OCI-LY1 (cell line): Measurements from ENCODE around the gene DEGS2.

Experiments used
- H2AFZ ChIP-seq: fragments of 200-600 bp; sonication (generic), shearing (Covaris generic); 2 replicates; pipeline ENCODE4 v1.6.0; 2014; ENCODE audit warnings: antibody characterized with exemption, mild to moderate bottlenecking, low read length
- H3F3A ChIP-seq: fragments of 200-600 bp; sonication (generic), shearing (Covaris generic); 2 replicates; pipeline ENCODE4 v1.6.0; 2014; ENCODE audit warnings: mild to moderate bottlenecking, antibody characterized with exemption, low read length, moderate library complexity; ENCODE audit not compliant: insufficient read depth
- H3K27ac ChIP-seq: fragments of 200-600 bp; sonication (generic); 2 replicates; pipeline ENCODE4 v1.5.1; 2014; ENCODE audit warnings: low read length, mixed run types, mild to moderate bottlenecking, low read depth; ENCODE audit not compliant: poor library complexity, severe bottlenecking
- H3K27me3 ChIP-seq: fragments of 200-600 bp; sonication (generic); 2 replicates; pipeline ENCODE4 v1.6.0; 2014; ENCODE audit warnings: antibody characterized with exemption, mild to moderate bottlenecking, low read length, moderate library complexity; ENCODE audit not compliant: insufficient read depth
- H3K36me3 ChIP-seq: fragments of 200-600 bp; sonication (generic); 2 replicates; pipeline ENCODE4 v1.6.1; 2014; ENCODE audit warnings: mild to moderate bottlenecking, antibody characterized with exemption, low read length, moderate library complexity, mixed read lengths; ENCODE audit not compliant: insufficient read depth
- H3K4me1 ChIP-seq: fragments of 200-600 bp; sonication (generic); 2 replicates; pipeline ENCODE4 v1.5.1; 2014; ENCODE audit warnings: mild to moderate bottlenecking, low read length, moderate library complexity; ENCODE audit not compliant: insufficient read depth, severe bottlenecking
- H3K4me2 ChIP-seq: fragments of 200-600 bp; sonication (generic), shearing (Covaris generic); 2 replicates; pipeline ENCODE4 v1.6.1; 2014; ENCODE audit warnings: low read length
- H3K4me3 ChIP-seq: fragments of 200-600 bp; sonication (generic); 2 replicates; pipeline ENCODE4 v1.5.1; 2014; ENCODE audit warnings: low read length, low read depth, mild to moderate bottlenecking, mixed read lengths; ENCODE audit not compliant: poor library complexity, severe bottlenecking
- H3K79me2 ChIP-seq: fragments of 200-600 bp; shearing (Covaris generic); 2 replicates; pipeline ENCODE4 v1.6.1; 2016; ENCODE audit warnings: mixed run types, low read length, mixed read lengths; ENCODE audit not compliant: insufficient read depth
- H3K9ac ChIP-seq: fragments of 200-600 bp; sonication (generic), shearing (Covaris generic); 2 replicates; pipeline ENCODE4 v1.6.1; 2014; ENCODE audit warnings: mild to moderate bottlenecking, low read length, mixed read lengths
- H3K9me2 ChIP-seq: fragments of 200-600 bp; sonication (generic), shearing (Covaris generic); 2 replicates; pipeline ENCODE4 v1.6.1; 2014; ENCODE audit warnings: low read depth, mild to moderate bottlenecking, low read length, mixed read lengths
- H3K9me3 ChIP-seq: fragments of 200-600 bp; shearing (Covaris generic); 2 replicates; pipeline ENCODE4 v1.6.1; 2014; ENCODE audit warnings: low read length, mixed read lengths
- H4K20me1 ChIP-seq: fragments of 200-600 bp; sonication (generic), shearing (Covaris generic); 2 replicates; pipeline ENCODE4 v1.6.0; 2016; ENCODE audit warnings: mild to moderate bottlenecking, low read length; ENCODE audit not compliant: insufficient read depth
- EZH2 ChIP-seq: fragments of 200-600 bp; sonication (generic), shearing (Covaris generic); IDR thresholded peaks from 2 replicates; pipeline ENCODE4 v1.8.0; 2017; ENCODE audit warnings: borderline replicate concordance, mixed run types, mild to moderate bottlenecking, antibody characterized with exemption, low read length, moderate library complexity, mixed read lengths
- TF ChIP-seq, protein P1 (sequence below): fragments of 200-600 bp; sonication (generic), shearing (Covaris generic); IDR thresholded peaks from 2 replicates; pipeline ENCODE4 v1.5.1; 2017; ENCODE audit warnings: mild to moderate bottlenecking, antibody characterized with exemption, low read length, moderate library complexity, mixed read lengths

DEGS2 gene

DNA sequence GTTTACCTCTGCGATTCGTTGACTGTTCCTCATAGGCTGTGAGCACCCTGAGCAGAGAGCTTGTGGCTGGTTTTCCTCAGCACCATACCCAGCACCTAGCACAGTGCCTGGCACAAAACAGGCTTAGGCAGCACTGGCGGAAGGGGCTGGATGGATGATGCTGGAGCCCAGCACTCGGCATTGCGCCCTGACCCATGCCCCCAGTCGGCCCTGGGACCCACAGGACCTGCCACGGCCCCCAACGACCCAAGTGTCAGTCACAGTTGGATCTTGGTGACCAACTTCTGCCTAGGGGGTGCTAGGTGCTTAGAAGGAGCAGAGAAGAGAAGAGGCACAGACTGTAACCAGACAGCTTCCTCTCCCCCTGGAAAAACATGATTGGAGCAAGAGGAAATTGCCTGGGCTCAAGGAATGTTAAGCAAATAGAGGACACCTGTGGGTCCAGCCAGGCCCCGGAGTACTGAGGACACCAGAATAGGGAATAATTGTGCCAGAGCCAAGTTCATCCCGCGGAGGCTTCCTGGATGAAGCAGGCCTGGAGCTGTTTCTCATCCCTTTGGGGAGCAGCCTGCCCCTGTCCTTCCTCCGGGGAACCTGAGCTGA is 31.5 kb downstream of the DEGS2 start:
- no peak overlapping the region for H3K4me2 ChIP-seq
- H3K79me2 ChIP-seq: no peaks in the 10 kb centered on the region
- no peaks in the 10 kb centered on the region for H3K27me3 ChIP-seq
- no peak overlapping the region for H3K4me3 ChIP-seq
- H4K20me1 ChIP-seq: no peaks in the 10 kb centered on the region
- no peaks in the 10 kb centered on the region for H3K9me3 ChIP-seq
- no peaks in the 10 kb centered on the region for H3K9me2 ChIP-seq
- H3K4me1 ChIP-seq: no peaks in the 10 kb centered on the region
- peaks cover 8% of the 10 kb centered on the region; the same call in 1 of the 2 replicates for H3K36me3 ChIP-seq
- no peak overlapping the region for H2AFZ ChIP-seq
- no peaks in the 10 kb centered on the region for H3F3A ChIP-seq
- H3K9ac ChIP-seq: no peak overlapping the region
- TF ChIP-seq, protein P1, sequence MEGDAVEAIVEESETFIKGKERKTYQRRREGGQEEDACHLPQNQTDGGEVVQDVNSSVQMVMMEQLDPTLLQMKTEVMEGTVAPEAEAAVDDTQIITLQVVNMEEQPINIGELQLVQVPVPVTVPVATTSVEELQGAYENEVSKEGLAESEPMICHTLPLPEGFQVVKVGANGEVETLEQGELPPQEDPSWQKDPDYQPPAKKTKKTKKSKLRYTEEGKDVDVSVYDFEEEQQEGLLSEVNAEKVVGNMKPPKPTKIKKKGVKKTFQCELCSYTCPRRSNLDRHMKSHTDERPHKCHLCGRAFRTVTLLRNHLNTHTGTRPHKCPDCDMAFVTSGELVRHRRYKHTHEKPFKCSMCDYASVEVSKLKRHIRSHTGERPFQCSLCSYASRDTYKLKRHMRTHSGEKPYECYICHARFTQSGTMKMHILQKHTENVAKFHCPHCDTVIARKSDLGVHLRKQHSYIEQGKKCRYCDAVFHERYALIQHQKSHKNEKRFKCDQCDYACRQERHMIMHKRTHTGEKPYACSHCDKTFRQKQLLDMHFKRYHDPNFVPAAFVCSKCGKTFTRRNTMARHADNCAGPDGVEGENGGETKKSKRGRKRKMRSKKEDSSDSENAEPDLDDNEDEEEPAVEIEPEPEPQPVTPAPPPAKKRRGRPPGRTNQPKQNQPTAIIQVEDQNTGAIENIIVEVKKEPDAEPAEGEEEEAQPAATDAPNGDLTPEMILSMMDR: no peak
- H3K27ac ChIP-seq: no peak overlapping the region

DNA sequence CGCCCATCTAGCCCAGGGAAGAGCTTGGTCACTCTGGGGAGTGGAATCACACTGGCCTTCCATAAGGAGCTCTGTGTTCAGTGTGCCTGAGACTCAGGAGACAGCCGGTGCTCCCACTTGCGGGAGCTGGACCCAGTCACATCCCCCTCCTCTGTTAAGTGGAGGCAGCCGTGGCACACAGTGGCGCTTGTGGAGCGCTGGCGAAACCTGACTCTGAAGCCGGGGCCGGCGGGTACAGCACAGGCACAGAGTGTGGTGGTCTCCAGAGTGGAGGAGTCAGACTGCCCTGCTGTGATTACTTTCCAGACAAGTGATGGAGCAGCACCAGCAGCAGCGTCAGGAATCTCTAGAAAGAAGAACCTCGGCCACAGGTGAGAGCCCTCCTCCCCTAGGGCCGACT is 33.0 kb downstream of the DEGS2 start:
- TF ChIP-seq, protein P1: no peak
- TF ChIP-seq EZH2: no peak

DNA sequence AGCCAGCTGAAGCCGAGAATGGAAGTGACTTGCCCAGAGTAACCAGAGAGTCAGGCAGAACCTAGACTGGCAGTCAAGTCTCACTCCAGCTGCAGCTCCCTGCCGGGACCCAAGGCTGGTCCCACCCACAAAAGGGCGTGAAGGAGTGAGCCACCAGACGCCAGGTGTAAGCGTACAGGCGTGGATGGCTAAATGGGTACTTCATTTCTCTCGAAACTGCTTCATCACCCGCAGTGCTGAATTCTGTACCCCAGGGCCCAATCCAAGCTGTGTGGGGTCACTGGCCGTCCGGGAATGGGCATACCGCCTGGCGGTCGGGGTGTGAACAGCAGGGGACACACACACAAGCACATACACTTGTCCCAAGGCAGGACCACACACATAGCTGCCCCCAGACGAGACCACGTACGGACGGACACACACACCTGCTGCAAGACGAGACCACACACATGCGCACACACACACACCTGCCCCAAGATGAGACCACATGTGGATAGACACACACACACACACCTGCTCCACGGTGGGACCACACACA is 34.8 kb downstream of the DEGS2 start:
- H3K79me2 ChIP-seq: no peaks in the 10 kb centered on the region
- no peaks in the 10 kb centered on the region for H3K27me3 ChIP-seq
- H4K20me1 ChIP-seq: no peaks in the 10 kb centered on the region
- no peak overlapping the region for H3K4me2 ChIP-seq
- H3K9me3 ChIP-seq: no peaks in the 10 kb centered on the region
- no peaks in the 10 kb centered on the region for H3K9me2 ChIP-seq
- no peak overlapping the region for H3K9ac ChIP-seq
- TF ChIP-seq, protein P1: no peak
- TF ChIP-seq EZH2: no peak
- peaks cover 8% of the 10 kb centered on the region; the same call in 1 of the 2 replicates for H3K36me3 ChIP-seq
- H3F3A ChIP-seq: no peaks in the 10 kb centered on the region
- H3K27ac ChIP-seq: no peak overlapping the region
- H2AFZ ChIP-seq: no peak overlapping the region
- H3K4me1 ChIP-seq: no peaks in the 10 kb centered on the region
- no peak overlapping the region for H3K4me3 ChIP-seq

More for the DNA sequence above, 33.0 kb downstream of the DEGS2 start:
- Histone ChIP-seq H3K9ac (no peak overlapping the region), H3K4me1 (no peaks in the 10 kb centered on the region), H3K4me2 (no peak overlapping the region), H3K27ac (no peak overlapping the region), H3F3A (no peaks in the 10 kb centered on the region), H4K20me1 (no peaks in the 10 kb centered on the region), H2AFZ (no peak overlapping the region), H3K27me3 (no peaks in the 10 kb centered on the region), H3K9me2 (no peaks in the 10 kb centered on the region), H3K4me3 (no peak overlapping the region), H3K36me3 (peaks cover 8% of the 10 kb centered on the region; the same call in 1 of the 2 replicates), H3K79me2 (no peaks in the 10 kb centered on the region), H3K9me3 (no peaks in the 10 kb centered on the region)
